ENCODE measurements around the gene FIG4.

DNA sequence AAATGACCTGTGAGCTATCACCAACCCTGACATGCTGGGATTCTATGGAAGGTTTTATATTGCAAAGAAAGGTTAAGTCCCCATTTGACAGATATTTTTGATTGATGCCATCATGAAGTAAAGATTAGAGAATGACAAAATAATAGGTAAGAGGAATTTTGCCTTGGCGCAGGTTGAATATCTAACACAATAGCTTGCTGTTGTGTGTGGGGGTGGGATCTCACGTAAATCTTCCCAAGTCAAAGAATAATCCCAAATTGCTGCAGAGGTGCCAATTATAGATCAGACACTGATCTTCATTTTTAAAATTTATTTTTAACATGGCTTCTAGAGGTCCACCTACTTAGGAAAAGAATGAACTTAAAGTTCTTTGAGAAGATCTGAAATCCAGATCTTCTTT lies 135.5 kb downstream of the FIG4 start:
- no peak for TF ChIP-seq CTCF (IDR thresholded peaks at IDR 0.05)
- no peak for TF ChIP-seq POLR2AphosphoS5 (IDR thresholded peaks at IDR 0.05; ENCODE audit: insufficient read depth in 1 of 2, low read depth in 1 of 2)

All from vagina (tissue), 2 donors.